HepG2 (cell line): ENCODE data around the gene SMIM45.

Source experiments
- FLYWCH1 ChIP-seq: sonication (generic); formaldehyde crosslinking; IDR thresholded peaks from 2 replicates; pipeline ENCODE4 v1.8.1; 2023; ENCODE audit warnings: mild to moderate bottlenecking, missing genetic modification reagents
- GLI4 ChIP-seq: sonication (generic); formaldehyde crosslinking; IDR thresholded peaks from 2 replicates; pipeline ENCODE4 v1.5.1; 2020; ENCODE audit warnings: missing genetic modification reagents, mild to moderate bottlenecking, moderate library complexity, borderline replicate concordance
- HNRNPL ChIP-seq: fragments of 200-400 bp; formaldehyde crosslinking; IDR thresholded peaks from 2 replicates; pipeline ENCODE4 v1.6.1; 2017; ENCODE audit warnings: mild to moderate bottlenecking, low read depth, low read length
- MIER3 ChIP-seq: IDR thresholded peaks from 2 replicates; pipeline ENCODE4 v1.6.1; 2016; ENCODE audit warnings: missing compliant biosample characterization, borderline replicate concordance
- NFYC ChIP-seq: IDR thresholded peaks from 2 replicates; pipeline ENCODE4 v1.6.1; 2016; ENCODE audit warnings: missing genetic modification reagents, missing compliant biosample characterization
- PHB2 ChIP-seq: fragments of 450-650 bp; IDR thresholded peaks from 2 replicates; pipeline ENCODE4 v1.6.1; 2018; ENCODE audit not compliant: partially characterized antibody
- RBFOX2 ChIP-seq: fragments of 200-400 bp; formaldehyde crosslinking; IDR thresholded peaks from 2 replicates; pipeline ENCODE4 v1.6.1; 2017; ENCODE audit warnings: low read depth, mild to moderate bottlenecking, low read length
- RCOR2 ChIP-seq: IDR thresholded peaks from 2 replicates; pipeline ENCODE4 v1.6.1; 2016; ENCODE audit warnings: missing biosample characterization, missing genetic modification reagents
- RELA ChIP-seq: sonication (generic); formaldehyde crosslinking; IDR thresholded peaks from 2 replicates; pipeline ENCODE4 v1.4.0; 2020; ENCODE audit warnings: missing genetic modification reagents
- TBL1XR1 ChIP-seq: fragments of 150-350 bp; IDR thresholded peaks from 2 replicates; pipeline ENCODE4 v1.6.1; 2014; ENCODE audit warnings: borderline replicate concordance, low read length; ENCODE audit not compliant: partially characterized antibody
- TEF ChIP-seq: sonication (generic); formaldehyde crosslinking; IDR thresholded peaks from 2 replicates; pipeline ENCODE4 v1.5.0; 2020; ENCODE audit warnings: missing genetic modification reagents
- ZBTB8A ChIP-seq: sonication (generic); formaldehyde crosslinking; IDR thresholded peaks from 2 replicates; pipeline ENCODE4 v1.4.0; 2020; ENCODE audit warnings: mild to moderate bottlenecking, low read depth, missing genetic modification reagents, borderline replicate concordance
- ZNF513 ChIP-seq: sonication (generic); formaldehyde crosslinking; conservative IDR thresholded peaks from 2 replicates; pipeline ENCODE4 v1.5.0; 2020; ENCODE audit warnings: missing genetic modification reagents
- ZNF772 ChIP-seq: sonication (generic); formaldehyde crosslinking; IDR thresholded peaks from 2 replicates; pipeline ENCODE4 v1.5.0; 2020; ENCODE audit warnings: mild to moderate bottlenecking, missing genetic modification reagents
- ZNF883 ChIP-seq: sonication (generic); formaldehyde crosslinking; IDR thresholded peaks from 2 replicates; pipeline ENCODE4 v1.5.1; 2020; ENCODE audit warnings: mild to moderate bottlenecking, missing genetic modification reagents; ENCODE audit errors: not compliant biosample characterization
- TF ChIP-seq, protein P1 (sequence below): sonication (generic); formaldehyde crosslinking; IDR thresholded peaks from 2 replicates; pipeline ENCODE4 v1.5.1; 2020; ENCODE audit warnings: mild to moderate bottlenecking, missing genetic modification reagents, moderate library complexity
- TF ChIP-seq, protein P2 (sequence below): IDR thresholded peaks from 2 replicates; pipeline ENCODE4 v1.6.1; 2016; ENCODE audit warnings: low read depth
- TF ChIP-seq, protein P3 (sequence below): sonication (generic); formaldehyde crosslinking; IDR thresholded peaks from 2 replicates; pipeline ENCODE4 v1.5.1; 2020; ENCODE audit warnings: mild to moderate bottlenecking, missing genetic modification reagents

The SMIM45 gene

DNA sequence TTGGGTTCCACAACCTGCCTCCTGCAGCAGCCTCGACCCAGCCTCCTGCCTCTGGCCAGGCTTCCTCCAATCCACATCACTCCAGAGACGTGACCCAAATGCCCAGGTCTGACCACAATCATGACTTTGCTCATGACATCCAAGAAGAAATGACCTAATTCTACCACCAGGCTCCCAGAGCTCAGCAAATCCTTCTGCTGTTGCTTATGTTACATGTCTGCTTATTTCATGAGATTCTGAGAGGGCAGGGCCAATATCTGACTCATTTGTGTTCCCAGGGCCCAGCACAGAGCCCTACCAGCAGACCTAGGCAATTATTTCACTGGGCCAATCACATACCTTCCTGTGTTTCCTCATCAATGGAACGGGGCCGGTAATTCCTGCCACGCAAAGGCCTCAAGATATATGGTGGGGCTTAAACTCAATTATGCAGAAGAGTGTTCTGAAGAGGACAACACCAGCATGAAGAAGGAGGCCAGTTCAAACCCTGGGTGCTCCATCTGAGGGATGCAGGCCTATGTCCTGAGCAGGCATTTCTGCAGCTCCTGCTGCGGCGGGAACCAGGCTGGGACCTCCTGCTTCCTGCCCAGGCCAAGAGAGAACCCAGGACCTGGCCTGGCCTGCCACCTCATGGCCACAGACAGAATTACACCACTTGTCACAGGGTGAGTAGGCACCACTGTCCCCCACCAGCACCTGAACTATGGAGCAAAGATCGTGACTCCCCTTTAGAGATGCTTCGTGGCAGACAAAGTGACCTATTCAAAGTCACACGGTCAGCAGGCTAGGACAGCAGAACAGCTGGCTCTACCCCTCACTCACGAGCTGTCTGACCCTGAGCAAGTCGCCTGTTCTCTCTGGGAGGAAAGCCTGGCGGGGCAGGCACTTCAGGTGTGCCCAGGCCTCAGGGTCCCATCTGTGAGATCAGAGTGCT is 10.9 kb upstream of the SMIM45 start (continued):
- no peak for TF ChIP-seq ZNF513 (CRISPR knock-in tag)
- no peak for TF ChIP-seq FLYWCH1 (CRISPR knock-in tag)
- no peak for TF ChIP-seq MIER3
- TF ChIP-seq RBFOX2 = no peak
- TF ChIP-seq ZNF772 (CRISPR knock-in tag) = no peak
- 0 out of 2 replicates have a peak, but pooled peaks have one; percentile 11 for TF ChIP-seq NFYC (CRISPR knock-in tag)
- TF ChIP-seq, protein P1, sequence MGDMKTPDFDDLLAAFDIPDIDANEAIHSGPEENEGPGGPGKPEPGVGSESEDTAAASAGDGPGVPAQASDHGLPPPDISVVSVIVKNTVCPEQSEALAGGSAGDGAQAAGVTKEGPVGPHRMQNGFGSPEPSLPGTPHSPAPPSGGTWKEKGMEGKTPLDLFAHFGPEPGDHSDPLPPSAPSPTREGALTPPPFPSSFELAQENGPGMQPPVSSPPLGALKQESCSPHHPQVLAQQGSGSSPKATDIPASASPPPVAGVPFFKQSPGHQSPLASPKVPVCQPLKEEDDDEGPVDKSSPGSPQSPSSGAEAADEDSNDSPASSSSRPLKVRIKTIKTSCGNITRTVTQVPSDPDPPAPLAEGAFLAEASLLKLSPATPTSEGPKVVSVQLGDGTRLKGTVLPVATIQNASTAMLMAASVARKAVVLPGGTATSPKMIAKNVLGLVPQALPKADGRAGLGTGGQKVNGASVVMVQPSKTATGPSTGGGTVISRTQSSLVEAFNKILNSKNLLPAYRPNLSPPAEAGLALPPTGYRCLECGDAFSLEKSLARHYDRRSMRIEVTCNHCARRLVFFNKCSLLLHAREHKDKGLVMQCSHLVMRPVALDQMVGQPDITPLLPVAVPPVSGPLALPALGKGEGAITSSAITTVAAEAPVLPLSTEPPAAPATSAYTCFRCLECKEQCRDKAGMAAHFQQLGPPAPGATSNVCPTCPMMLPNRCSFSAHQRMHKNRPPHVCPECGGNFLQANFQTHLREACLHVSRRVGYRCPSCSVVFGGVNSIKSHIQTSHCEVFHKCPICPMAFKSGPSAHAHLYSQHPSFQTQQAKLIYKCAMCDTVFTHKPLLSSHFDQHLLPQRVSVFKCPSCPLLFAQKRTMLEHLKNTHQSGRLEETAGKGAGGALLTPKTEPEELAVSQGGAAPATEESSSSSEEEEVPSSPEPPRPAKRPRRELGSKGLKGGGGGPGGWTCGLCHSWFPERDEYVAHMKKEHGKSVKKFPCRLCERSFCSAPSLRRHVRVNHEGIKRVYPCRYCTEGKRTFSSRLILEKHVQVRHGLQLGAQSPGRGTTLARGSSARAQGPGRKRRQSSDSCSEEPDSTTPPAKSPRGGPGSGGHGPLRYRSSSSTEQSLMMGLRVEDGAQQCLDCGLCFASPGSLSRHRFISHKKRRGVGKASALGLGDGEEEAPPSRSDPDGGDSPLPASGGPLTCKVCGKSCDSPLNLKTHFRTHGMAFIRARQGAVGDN = peak; percentile 68
- TF ChIP-seq, protein P2, sequence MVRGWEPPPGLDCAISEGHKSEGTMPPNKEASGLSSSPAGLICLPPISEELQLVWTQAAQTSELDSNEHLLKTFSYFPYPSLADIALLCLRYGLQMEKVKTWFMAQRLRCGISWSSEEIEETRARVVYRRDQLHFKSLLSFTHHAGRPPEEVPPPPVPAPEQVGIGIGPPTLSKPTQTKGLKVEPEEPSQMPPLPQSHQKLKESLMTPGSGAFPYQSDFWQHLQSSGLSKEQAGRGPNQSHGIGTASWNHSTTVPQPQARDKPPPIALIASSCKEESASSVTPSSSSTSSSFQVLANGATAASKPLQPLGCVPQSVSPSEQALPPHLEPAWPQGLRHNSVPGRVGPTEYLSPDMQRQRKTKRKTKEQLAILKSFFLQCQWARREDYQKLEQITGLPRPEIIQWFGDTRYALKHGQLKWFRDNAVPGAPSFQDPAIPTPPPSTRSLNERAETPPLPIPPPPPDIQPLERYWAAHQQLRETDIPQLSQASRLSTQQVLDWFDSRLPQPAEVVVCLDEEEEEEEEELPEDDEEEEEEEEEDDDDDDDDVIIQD (CRISPR knock-in tag) = 0 out of 2 replicates have a peak, but pooled peaks have one; percentile 18
- no peak for TF ChIP-seq ZNF883
- TF ChIP-seq TEF = no peak
- TF ChIP-seq RELA (CRISPR knock-in tag) = no peak
- no peak for TF ChIP-seq ZBTB8A (CRISPR knock-in tag)
- TF ChIP-seq TBL1XR1 = no peak
- no peak for TF ChIP-seq HNRNPL
- no peak for TF ChIP-seq GLI4 (CRISPR knock-in tag)
- TF ChIP-seq PHB2 = no peak
- TF ChIP-seq, protein P3, sequence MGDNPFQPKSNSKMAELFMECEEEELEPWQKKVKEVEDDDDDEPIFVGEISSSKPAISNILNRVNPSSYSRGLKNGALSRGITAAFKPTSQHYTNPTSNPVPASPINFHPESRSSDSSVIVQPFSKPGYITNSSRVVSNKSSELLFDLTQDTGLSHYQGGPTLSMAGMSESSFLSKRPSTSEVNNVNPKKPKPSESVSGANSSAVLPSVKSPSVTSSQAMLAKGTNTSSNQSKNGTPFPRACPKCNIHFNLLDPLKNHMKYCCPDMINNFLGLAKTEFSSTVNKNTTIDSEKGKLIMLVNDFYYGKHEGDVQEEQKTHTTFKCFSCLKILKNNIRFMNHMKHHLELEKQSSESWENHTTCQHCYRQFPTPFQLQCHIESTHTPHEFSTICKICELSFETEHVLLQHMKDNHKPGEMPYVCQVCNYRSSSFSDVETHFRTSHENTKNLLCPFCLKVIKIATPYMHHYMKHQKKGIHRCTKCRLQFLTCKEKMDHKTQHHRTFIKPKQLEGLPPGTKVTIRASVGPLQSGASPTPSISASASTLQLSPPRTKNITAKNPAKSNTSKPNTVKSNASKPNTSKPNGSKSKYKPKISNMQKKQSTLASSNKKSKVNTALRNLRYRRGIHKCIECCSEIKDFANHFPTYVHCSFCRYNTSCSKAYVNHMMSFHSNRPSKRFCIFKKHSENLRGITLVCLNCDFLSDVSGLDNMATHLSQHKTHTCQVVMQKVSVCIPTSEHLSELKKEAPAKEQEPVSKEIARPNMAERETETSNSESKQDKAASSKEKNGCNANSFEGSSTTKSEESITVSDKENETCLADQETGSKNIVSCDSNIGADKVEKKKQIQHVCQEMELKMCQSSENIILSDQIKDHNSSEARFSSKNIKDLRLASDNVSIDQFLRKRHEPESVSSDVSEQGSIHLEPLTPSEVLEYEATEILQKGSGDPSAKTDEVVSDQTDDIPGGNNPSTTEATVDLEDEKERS (CRISPR knock-in tag) = no peak
- TF ChIP-seq RCOR2 (CRISPR knock-in tag) = peak; percentile 34; the same call in 1 of the 2 replicates
